Pancreas (tissue), 10 donors: ENCODE data around the gene TBX20. TPM values are rescaled to one million over a fixed set of nuclear protein-coding genes. Genes with fewer than 3 reads are reported as not detected.
"Not testable (repeated sequence)": the region's sequence is repeated elsewhere in the genome, so short reads cannot be mapped to it uniquely, and the experiment has no call there.

Experiments
- ATAC-seq, 4 donors: fragments of 200-7000 bp; cut with Tn5 transposase; one replicate each; pipeline versions ENCODE4 v1.8.0 to v1.9.1; 2020; ENCODE audit warnings: mild to moderate bottlenecking in 4 of 4, moderate library complexity in 4 of 4
- DNase-seq, 6 donors: peaks; one replicate each; pipeline ENCODE4 v3.0.0-alpha.2; 2020
- FAIRE-seq: peaks from 2 replicates; lab custom pipeline; 2012; peaks lifted over from hg19 to GRCh38; lab: Jason Lieb, UNC
- H3K27ac ChIP-seq, 4 donors: fragments of 200-600 bp; sonication (generic); 1 replicate in 3 of 4; 2 replicates in 1 of 4; pipeline versions ENCODE4 v1.5.0 to v1.8.0; 2020
- H3K27me3 ChIP-seq, 4 donors: fragments of 200-600 bp; one replicate each; pipeline ENCODE4 v1.8.0; 2021
- H3K36me3 ChIP-seq, 3 donors: fragments of 200-600 bp; sonication (generic) in 1 of 3; one replicate each; pipeline versions ENCODE4 v1.5.0 to v1.8.0; 2020 to 2021
- H3K4me1 ChIP-seq, 3 donors: fragments of 200-600 bp; one replicate each; pipeline ENCODE4 v1.8.0; 2021
- H3K4me3 ChIP-seq, 4 donors: fragments of 200-600 bp; sonication (generic) in 2 of 4; one replicate each; pipeline versions ENCODE4 v1.5.0 to v1.8.0; 2020 to 2021
- H3K9me3 ChIP-seq, 4 donors: fragments of 200-600 bp; one replicate each; pipeline ENCODE4 v1.8.0; 2021
- CTCF ChIP-seq, 4 donors: fragments of 200-600 bp; sonication (generic) in 3 of 4; IDR thresholded peaks; one replicate each; pipeline versions ENCODE4 v1.5.0 to v1.8.0; 2021; ENCODE audit warnings: antibody characterized with exemption in 4 of 4
- WGBS, 2 donors: extraction: QIAGEN DNeasy Blood & Tissue Kit; methylation state at CpG; one replicate each; pipeline ENCODE4 v1.1.7; 2013; 5-methylcytosine and 5-hydroxymethylcytosine counted together
- intact Hi-C, 3 donors: fragments of 100-400 bp; cut with DNase I; formaldehyde crosslinking; loops; one replicate each; pipeline versions ENCODE4 v1.11.1 to v1.14.2; 2022
- polyA plus RNA-seq, 2 donors: library from polyadenylated mRNA; stranded (reverse); fragments of 200-250 nt; gene quantifications; one replicate each; pipeline ENCODE4 v1.2.3, GENCODE V29; 2013
- total RNA-seq, 6 donors: library from RNA; stranded (reverse); fragmentation: NEBNext Ultra II Directional in 4 of 6; extraction: Animal tissue kit (Norgen Biotek cat#: 25700) in 4 of 6; gene quantifications; one replicate each; pipeline versions ENCODE4 v1.2.1 to v1.2.4, GENCODE V29; 2021 to 2023
- donor health status: healthy with polysubstance abuse.
- donor health status: DM: no; HTN: no; CAD: no; lungs with moderate emphysema.
- donor health status: DM: no; HTN: no; CAD: no.
- donor health status: control.
- donor health status: control.
- donor health status: Bipolar disorder and iron deficiency.
- donor health status: DM: yes; HTN: yes; CAD: no.
- donor health status: DM: no; HTN: no; CAD: no.
- donor health status: DM: no; HTN: no; CAD: no.
- donor health status: DM: yes; HTN: yes; CAD: no.

Gene TBX20
- total and polyA plus RNA-seq, 8 donors = not detected

- DNase-seq (no peak), ATAC-seq (no peak), FAIRE-seq (no peak)
- Histone ChIP-seq H3K4me1 (no peaks in the 10 kb centered on the region), H3K27ac (no peak overlapping the region), H3K9me3 (no peaks in the 10 kb centered on the region), H3K36me3 (no peaks in the 10 kb centered on the region), H3K4me3 (no peak overlapping the region), H3K27me3 (no peaks in the 10 kb centered on the region)
- 65 to 76% methylated on average over 3 of the region's 3 CpGs for WGBS, 2 donors
- TF ChIP-seq CTCF (IDR thresholded peaks at IDR 0.05) = no peak
- intact Hi-C loops = no loop called here
Measured at GRCh38 chr7:35232994-35233393, 20.9 kb downstream of the TBX20 start.

- H3K27me3 ChIP-seq, H3K9me3 ChIP-seq, intact Hi-C loops, H3K36me3 ChIP-seq, FAIRE-seq, ATAC-seq, H3K27ac ChIP-seq, H3K4me3 ChIP-seq, DNase-seq, H3K4me1 ChIP-seq: not testable (repeated sequence)
- 44 to 45% methylated on average over 3 of the region's 3 CpGs for WGBS, 2 donors
Measured at GRCh38 chr7:35231221-35231620, 22.7 kb downstream of the TBX20 start.

GRCh38 chr7:35229116-35229780 is 24.7 kb downstream of the TBX20 start:
- H3K4me1 ChIP-seq, H3K27ac ChIP-seq, ATAC-seq, DNase-seq, H3K9me3 ChIP-seq, intact Hi-C loops, H3K4me3 ChIP-seq, H3K36me3 ChIP-seq, H3K27me3 ChIP-seq: not testable (repeated sequence)
- peak; percentile 45 for FAIRE-seq
- WGBS, 2 donors = 60 to 78% methylated on average over 2 of the region's 2 CpGs

- H3K4me3 ChIP-seq, ATAC-seq, H3K27ac ChIP-seq, H3K36me3 ChIP-seq, intact Hi-C loops, H3K4me1 ChIP-seq, DNase-seq, H3K27me3 ChIP-seq, H3K9me3 ChIP-seq, FAIRE-seq: not testable (repeated sequence)
- WGBS, 2 donors = 64 to 66% methylated on average over 5 of the region's 5 CpGs
Measured at GRCh38 chr7:35228496-35229051, 25.3 kb downstream of the TBX20 start.

GRCh38 chr7:35227438-35227837 is 26.5 kb downstream of the TBX20 start:
- H3K27ac ChIP-seq, H3K9me3 ChIP-seq, intact Hi-C loops, H3K4me1 ChIP-seq, FAIRE-seq, ATAC-seq, H3K36me3 ChIP-seq, H3K4me3 ChIP-seq, DNase-seq, H3K27me3 ChIP-seq: not testable (repeated sequence)
- 59 to 67% methylated on average over 5 of the region's 5 CpGs for WGBS, 2 donors

- DNase-seq, H3K4me3 ChIP-seq, FAIRE-seq, H3K27ac ChIP-seq, H3K27me3 ChIP-seq, ATAC-seq, H3K36me3 ChIP-seq, H3K4me1 ChIP-seq, H3K9me3 ChIP-seq, intact Hi-C loops: not testable (repeated sequence)
- 78 to 87% methylated on average over 1 of the region's 1 CpG for WGBS, 2 donors
Measured at GRCh38 chr7:35222445-35222844, 31.5 kb downstream of the TBX20 start.

GRCh38 chr7:35220176-35220575 is 33.7 kb downstream of the TBX20 start:
- DNase-seq, H3K27ac ChIP-seq, H3K4me1 ChIP-seq, FAIRE-seq, H3K9me3 ChIP-seq, H3K27me3 ChIP-seq, intact Hi-C loops, ATAC-seq, H3K4me3 ChIP-seq, H3K36me3 ChIP-seq: not testable (repeated sequence)
- WGBS, 2 donors = 46 to 52% methylated on average over 2 of the region's 2 CpGs

GRCh38 chr7:35216033-35216432 is 37.9 kb downstream of the TBX20 start:
- FAIRE-seq = not testable (repeated sequence)

GRCh38 chr7:35215063-35215462 is 38.8 kb downstream of the TBX20 start:
- H3K4me3 ChIP-seq, H3K36me3 ChIP-seq, H3K27ac ChIP-seq, H3K9me3 ChIP-seq, H3K27me3 ChIP-seq, H3K4me1 ChIP-seq, intact Hi-C loops, DNase-seq, FAIRE-seq, ATAC-seq: not testable (repeated sequence)
- WGBS, 2 donors = 63 to 70% methylated on average over 2 of the region's 3 CpGs

More at GRCh38 chr7:35216033-35216432, 37.9 kb downstream of the TBX20 start:
- ATAC-seq, H3K4me3 ChIP-seq, intact Hi-C loops, H3K36me3 ChIP-seq, H3K27ac ChIP-seq, H3K9me3 ChIP-seq, H3K27me3 ChIP-seq, DNase-seq, H3K4me1 ChIP-seq: not testable (repeated sequence)
- 60 to 61% methylated on average over 3 of the region's 3 CpGs for WGBS, 2 donors

- H3K9me3 ChIP-seq, H3K4me3 ChIP-seq, ATAC-seq, DNase-seq, H3K36me3 ChIP-seq, H3K4me1 ChIP-seq, intact Hi-C loops, FAIRE-seq, H3K27ac ChIP-seq, H3K27me3 ChIP-seq: not testable (repeated sequence)
Measured at GRCh38 chr7:35206924-35207323, 47.0 kb downstream of the TBX20 start.

GRCh38 chr7:35204850-35205249 is 49.0 kb downstream of the TBX20 start:
- H3K4me3 ChIP-seq, intact Hi-C loops, DNase-seq, H3K27ac ChIP-seq, H3K36me3 ChIP-seq, H3K27me3 ChIP-seq, H3K9me3 ChIP-seq, FAIRE-seq, ATAC-seq, H3K4me1 ChIP-seq: not testable (repeated sequence)
- WGBS, 2 donors = 54 to 63% methylated on average over 1 of the region's 1 CpG
